ENCODE data around the gene RPS6KB1. TPM values are rescaled to one million over a fixed set of nuclear protein-coding genes. Genes with fewer than 3 reads are reported as not detected.
A peak's percentile ranks its signal among the peaks of the same experiment; 100 is the strongest.
"Not testable (repeated sequence)": the region's sequence is repeated elsewhere in the genome, so short reads cannot be mapped to it uniquely, and the experiment has no call there.

RPS6KB1 gene
- total RNA-seq, 5 donors from 2014 or later (not counting 1 experiment from before 2014, with no cell fraction given): 57.7 to 90.4 (median 61.7) TPM

- POLR2A ChIA-PET: interaction anchor here (0.5 to 1.0 kb wide), 5 partner anchors 13 to 806 kb away, joined by 3 to 7 read pairs (median 3); no protein-coding TSS in a partner anchor
- H3K9me3 Mint-ChIP-seq; H3K27ac ChIP-seq (ENCODE audit: low read length); H3K4me3 Mint-ChIP-seq; H3K36me3 ChIP-seq (ENCODE audit: control insufficient read depth in 2 of 2, extremely low read depth in 1 of 2, insufficient read depth in 1 of 2, low read length in 1 of 2); H3K27me3 Mint-ChIP-seq; H3K27me3 ChIP-seq (replicated peaks in 1 of 2; ENCODE audit: control insufficient read depth in 2 of 2, extremely low read depth in 1 of 2, insufficient read depth in 2 of 2, low read length in 1 of 2); ATAC-seq (replicated peaks in 1 of 4); H3K9me3 ChIP-seq; DNase-seq; H3K4me3 ChIP-seq (ENCODE audit: control insufficient read depth in 1 of 2, extremely low read depth in 1 of 2, low read length in 1 of 2); H3K36me3 Mint-ChIP-seq: not testable (repeated sequence)
- H3K4me1 ChIP-seq (ENCODE audit: control insufficient read depth in 1 of 2, extremely low read depth in 1 of 2, insufficient read depth in 2 of 2, low read length in 2 of 2): peaks cover 0 to 25% of the 10 kb centered on the region in 2 experiments
- CTCF ChIA-PET: interaction anchor here in 1 of 2 donors (0.5 to 2.6 kb wide), 9 partner anchors 16 to 1154 kb away, joined by 3 to 10 read pairs (median 4); no protein-coding TSS in a partner anchor
- Mint-ChIP-seq H3K27ac (peak overlapping the region; percentile 39 to 65), H3K4me1 (peaks cover 26 to 42% (median 29%) of the 10 kb centered on the region in 3 donors)
- 100% methylated on average over 1 of the region's 10 CpGs for WGBS (ENCODE audit: insufficient coverage)
Measured at GRCh38 chr17:59853919-59854729, 38.8 kb upstream of the RPS6KB1 start.

DNA sequence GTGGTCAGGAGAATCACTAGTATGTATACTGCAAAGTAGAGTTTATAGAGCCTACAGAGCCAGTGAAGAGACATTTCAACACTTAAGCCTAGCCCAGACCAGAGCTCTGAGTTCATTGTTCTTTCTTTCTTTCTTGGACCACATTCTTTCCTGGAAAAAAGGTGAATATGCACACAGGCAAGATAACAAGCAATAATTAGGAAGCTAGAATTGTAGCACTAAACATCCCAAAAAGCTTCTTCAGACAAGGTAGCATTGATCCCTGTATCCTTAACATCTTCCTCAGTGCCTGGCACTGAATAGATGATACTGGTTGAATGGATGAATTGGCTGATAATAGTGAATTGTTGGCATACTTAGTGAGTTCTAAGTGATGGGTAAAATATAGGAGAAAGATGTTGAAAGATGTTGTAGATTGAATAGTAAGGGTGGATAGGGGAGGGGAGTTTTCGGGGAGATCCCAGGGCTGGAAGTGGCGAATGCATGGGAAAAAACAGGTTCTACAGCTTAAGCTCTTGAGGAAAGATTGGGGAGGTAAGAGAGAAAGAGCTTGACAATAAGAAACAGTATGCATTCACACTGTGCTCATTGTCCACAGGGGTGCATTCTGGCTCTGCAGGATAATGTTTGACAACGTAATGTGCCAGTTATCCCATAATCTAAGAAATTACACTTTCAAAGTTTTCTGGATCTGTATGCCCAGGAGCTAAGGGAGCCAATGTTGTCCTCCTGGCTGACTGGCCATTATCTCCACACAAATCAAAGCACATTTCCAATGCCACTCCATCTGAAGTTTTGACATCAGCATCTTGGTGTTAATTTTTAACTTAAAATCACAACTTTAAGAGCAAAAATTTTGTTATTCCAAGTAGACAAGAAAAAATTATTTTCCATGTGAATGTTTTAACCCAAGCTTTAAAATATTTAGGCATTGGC is 35.8 kb upstream of the RPS6KB1 start:
- H3K4me3 Mint-ChIP-seq: no peak overlapping the region
- H3K27ac Mint-ChIP-seq: peak overlapping the region; percentile 10 to 35
- no peak for ATAC-seq (replicated peaks in 1 of 4)
- no peaks in the 10 kb centered on the region for H3K9me3 Mint-ChIP-seq
- no peaks in the 10 kb centered on the region for H3K9me3 ChIP-seq
- ChIA-PET POLR2A (interaction anchor here (0.5 to 1.0 kb wide), 7 partner anchors 14 to 105 kb away, joined by 3 to 10 read pairs (median 4); no protein-coding TSS in a partner anchor), CTCF (interaction anchor here (0.6 to 1.7 kb wide), 5 partner anchors 8 to 544 kb away, joined by 3 to 8 read pairs (median 5); no protein-coding TSS in a partner anchor)
- H3K36me3 ChIP-seq (ENCODE audit: control insufficient read depth in 2 of 2, extremely low read depth in 1 of 2, insufficient read depth in 1 of 2, low read length in 1 of 2): peaks cover 0 to 21% of the 10 kb centered on the region in 2 donors
- H3K4me1 Mint-ChIP-seq: peaks cover 15 to 35% (median 20%) of the 10 kb centered on the region in 3 donors
- no peaks in the 10 kb centered on the region for H3K27me3 Mint-ChIP-seq
- peaks cover 0 to 16% of the 10 kb centered on the region in 2 experiments for H3K4me1 ChIP-seq (ENCODE audit: control insufficient read depth in 1 of 2, extremely low read depth in 1 of 2, insufficient read depth in 2 of 2, low read length in 2 of 2)
- H3K27me3 ChIP-seq (replicated peaks in 1 of 2; ENCODE audit: control insufficient read depth in 2 of 2, extremely low read depth in 1 of 2, insufficient read depth in 2 of 2, low read length in 1 of 2): no peaks in the 10 kb centered on the region
- no peak overlapping the region for H3K27ac ChIP-seq (ENCODE audit: low read length)
- no peak overlapping the region for H3K4me3 ChIP-seq (ENCODE audit: control insufficient read depth in 1 of 2, extremely low read depth in 1 of 2, low read length in 1 of 2)
- 100% methylated on average over 2 of the region's 3 CpGs for WGBS (ENCODE audit: insufficient coverage)
- H3K36me3 Mint-ChIP-seq: peaks cover 7% of the 10 kb centered on the region
- no peak for DNase-seq

DNA sequence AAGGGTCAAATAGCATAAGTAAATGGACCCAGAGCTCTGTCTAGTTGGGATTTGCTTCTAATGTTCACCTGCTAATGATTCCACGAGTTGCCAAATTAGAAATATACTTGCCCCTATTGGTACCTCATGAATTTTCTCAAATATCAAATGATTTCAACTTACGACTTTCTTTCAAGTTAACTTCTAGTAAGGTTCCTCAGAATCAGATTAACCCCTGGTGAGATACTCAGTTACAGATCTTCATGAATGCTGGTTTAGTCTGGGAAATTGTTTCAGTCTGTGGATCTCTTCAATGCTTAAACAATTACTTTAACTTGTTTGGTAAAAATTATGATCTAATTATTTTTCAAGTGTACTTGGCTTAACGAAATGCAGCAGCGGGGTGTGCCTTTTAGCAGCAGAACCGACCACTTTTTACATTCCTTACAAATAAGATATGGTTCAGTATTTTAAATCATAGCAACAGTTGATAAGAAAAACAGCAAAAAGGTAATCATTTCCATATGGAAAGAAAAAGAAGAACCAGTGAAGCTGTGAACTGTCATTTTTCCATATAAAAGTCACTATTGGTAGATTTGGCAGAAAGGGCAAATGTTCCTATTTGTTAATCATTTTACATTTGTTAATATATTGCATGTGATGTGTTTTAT is 34.6 kb upstream of the RPS6KB1 start:
- peaks cover 5 to 29% of the 10 kb centered on the region in 2 donors for H3K36me3 ChIP-seq (ENCODE audit: control insufficient read depth in 2 of 2, extremely low read depth in 1 of 2, insufficient read depth in 1 of 2, low read length in 1 of 2)
- H3K9me3 ChIP-seq: no peaks in the 10 kb centered on the region
- ATAC-seq (replicated peaks in 1 of 4): no peak
- H3K27me3 Mint-ChIP-seq: no peaks in the 10 kb centered on the region
- no peak overlapping the region for H3K27ac ChIP-seq (ENCODE audit: low read length)
- H3K27me3 ChIP-seq (replicated peaks in 1 of 2; ENCODE audit: control insufficient read depth in 2 of 2, extremely low read depth in 1 of 2, insufficient read depth in 2 of 2, low read length in 1 of 2): no peaks in the 10 kb centered on the region
- no peaks in the 10 kb centered on the region for H3K9me3 Mint-ChIP-seq
- no peak overlapping the region for H3K4me3 Mint-ChIP-seq
- H3K36me3 Mint-ChIP-seq: peaks cover 11% of the 10 kb centered on the region
- H3K4me1 ChIP-seq (ENCODE audit: control insufficient read depth in 1 of 2, extremely low read depth in 1 of 2, insufficient read depth in 2 of 2, low read length in 2 of 2): peaks cover 0 to 8% of the 10 kb centered on the region in 2 experiments
- ChIA-PET CTCF (interaction anchor here (0.6 to 1.7 kb wide), 6 partner anchors 10 to 603 kb away, joined by 3 to 15 read pairs (median 4); no protein-coding TSS in a partner anchor), POLR2A (interaction anchor here (0.5 to 1.0 kb wide), 7 partner anchors 21 to 151 kb away, joined by 3 to 13 read pairs (median 3); partner anchors contain the start of gene PTRH2 (in 1 of the 2))
- DNase-seq: no peak
- no CpG with 5 or more reads among the region's 5 CpGs for WGBS (ENCODE audit: insufficient coverage)
- peaks cover 5 to 24% (median 9%) of the 10 kb centered on the region in 3 donors for H3K4me1 Mint-ChIP-seq
- peak overlapping the region; percentile 35 to 52 for H3K27ac Mint-ChIP-seq
- no peak overlapping the region for H3K4me3 ChIP-seq (ENCODE audit: control insufficient read depth in 1 of 2, extremely low read depth in 1 of 2, low read length in 1 of 2)

DNA sequence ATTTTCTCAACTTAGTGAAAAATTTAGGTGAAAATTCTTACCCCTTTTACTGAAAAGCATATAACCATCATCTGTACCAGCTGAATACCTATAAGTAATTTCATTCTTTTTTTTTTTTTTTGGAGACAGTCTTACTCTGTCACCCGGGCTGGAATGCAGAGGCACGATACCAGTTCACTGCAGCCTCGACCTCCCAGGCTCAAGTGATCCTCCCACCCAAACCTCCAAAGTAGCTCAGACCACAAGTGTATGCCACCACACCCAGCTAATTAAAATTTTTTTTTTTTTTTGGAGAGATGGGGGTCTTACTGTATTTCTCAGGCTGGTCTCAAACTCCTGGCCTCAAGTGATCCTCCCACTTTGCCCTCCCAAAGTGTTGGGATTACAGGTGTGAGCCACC is 34.0 kb upstream of the RPS6KB1 start:
- POLR2A ChIA-PET: interaction anchor here (0.6 to 1.2 kb wide), 8 partner anchors 21 to 152 kb away, joined by 3 to 13 read pairs (median 3); partner anchors contain the start of gene PTRH2 (in 1 of the 2)
- Histone ChIP-seq H3K36me3 (ENCODE audit: control insufficient read depth in 2 of 2, extremely low read depth in 1 of 2, insufficient read depth in 1 of 2, low read length in 1 of 2) (peaks cover 7 to 33% of the 10 kb centered on the region in 2 donors), H3K27me3 (replicated peaks in 1 of 2; ENCODE audit: control insufficient read depth in 2 of 2, extremely low read depth in 1 of 2, insufficient read depth in 2 of 2, low read length in 1 of 2) (no peaks in the 10 kb centered on the region), H3K4me1 (ENCODE audit: control insufficient read depth in 1 of 2, extremely low read depth in 1 of 2, insufficient read depth in 2 of 2, low read length in 2 of 2) (peaks cover 0 to 2% of the 10 kb centered on the region in 2 experiments), H3K27ac (ENCODE audit: low read length) (no peak overlapping the region), H3K4me3 (ENCODE audit: control insufficient read depth in 1 of 2, extremely low read depth in 1 of 2, low read length in 1 of 2) (no peak overlapping the region), H3K9me3 (no peaks in the 10 kb centered on the region)
- Mint-ChIP-seq H3K27ac (peak overlapping the region; percentile 61 to 75), H3K9me3 (no peaks in the 10 kb centered on the region), H3K4me3 (no peak overlapping the region), H3K27me3 (no peaks in the 10 kb centered on the region), H3K36me3 (peaks cover 11% of the 10 kb centered on the region), H3K4me1 (peaks cover 0 to 18% (median 6%) of the 10 kb centered on the region in 3 donors)
- ATAC-seq (replicated peaks in 1 of 4): no peak
- CTCF ChIA-PET: interaction anchor here (0.6 to 1.7 kb wide), 15 partner anchors 11 to 602 kb away, joined by 3 to 15 read pairs (median 4); no protein-coding TSS in a partner anchor
- DNase-seq: no peak
- no CpG with 5 or more reads among the region's 3 CpGs for WGBS (ENCODE audit: insufficient coverage)

DNA sequence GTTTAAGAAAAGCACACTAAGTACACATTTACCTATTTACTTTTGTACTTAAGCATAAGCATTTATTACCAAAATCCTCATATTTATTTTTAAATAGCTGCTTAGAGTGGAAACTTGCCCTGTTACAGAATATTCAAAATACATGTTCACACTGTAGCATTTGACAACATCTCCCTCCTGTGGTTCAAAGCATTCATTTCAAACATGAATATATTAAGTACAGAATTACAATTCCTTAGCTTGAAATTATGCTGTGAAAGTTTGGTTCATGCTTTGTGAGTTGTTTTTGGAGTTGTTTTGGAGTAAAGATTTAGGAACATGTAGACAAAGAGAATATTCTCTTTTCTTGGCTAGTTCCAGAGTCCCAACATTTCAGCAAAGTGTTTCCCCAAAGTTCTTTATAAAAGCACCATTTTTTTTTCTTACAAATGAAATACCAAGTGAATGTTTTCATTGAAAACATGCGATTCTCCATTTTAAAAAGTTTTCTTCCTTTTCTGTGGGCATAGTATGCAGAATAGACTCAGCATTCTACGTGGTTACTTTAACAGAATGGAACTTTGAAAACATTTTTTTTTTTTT is 33.4 kb upstream of the RPS6KB1 start:
- ChIA-PET POLR2A (interaction anchor here (0.7 to 1.2 kb wide), 4 partner anchors 73 to 106 kb away, joined by 3 to 4 read pairs (median 3); no protein-coding TSS in a partner anchor), CTCF (interaction anchor here (0.6 to 1.7 kb wide), 18 partner anchors 12 to 345 kb away, joined by 3 to 15 read pairs (median 4); no protein-coding TSS in a partner anchor)
- peak; percentile 51 to 64 (median 58) for ATAC-seq (replicated peaks in 1 of 4)
- peak in 2 of 35 experiments; percentile 5 to 66 for DNase-seq
- peak overlapping the region; percentile 61 to 75 for H3K27ac Mint-ChIP-seq
- no peak overlapping the region for H3K27ac ChIP-seq (ENCODE audit: low read length)
- peaks cover 0 to 18% (median 6%) of the 10 kb centered on the region in 3 donors for H3K4me1 Mint-ChIP-seq
- peaks cover 11% of the 10 kb centered on the region for H3K36me3 Mint-ChIP-seq
- H3K9me3 Mint-ChIP-seq: no peaks in the 10 kb centered on the region
- no peaks in the 10 kb centered on the region for H3K27me3 Mint-ChIP-seq
- H3K9me3 ChIP-seq: no peaks in the 10 kb centered on the region
- H3K4me3 Mint-ChIP-seq: no peak overlapping the region
- peaks cover 7 to 37% of the 10 kb centered on the region in 2 donors for H3K36me3 ChIP-seq (ENCODE audit: control insufficient read depth in 2 of 2, extremely low read depth in 1 of 2, insufficient read depth in 1 of 2, low read length in 1 of 2)
- no CpG with 5 or more reads among the region's 2 CpGs for WGBS (ENCODE audit: insufficient coverage)
- H3K27me3 ChIP-seq (replicated peaks in 1 of 2; ENCODE audit: control insufficient read depth in 2 of 2, extremely low read depth in 1 of 2, insufficient read depth in 2 of 2, low read length in 1 of 2): no peaks in the 10 kb centered on the region
- H3K4me3 ChIP-seq (ENCODE audit: control insufficient read depth in 1 of 2, extremely low read depth in 1 of 2, low read length in 1 of 2): no peak overlapping the region
- H3K4me1 ChIP-seq (ENCODE audit: control insufficient read depth in 1 of 2, extremely low read depth in 1 of 2, insufficient read depth in 2 of 2, low read length in 2 of 2): no peaks in the 10 kb centered on the region
